Caco-2 (cell line): ENCODE data around the gene DOK6. TPM values are rescaled to one million over a fixed set of nuclear protein-coding genes. Genes with fewer than 3 reads are reported as not detected.

Experiments
- BruUV-seq: library from RNA; stranded (reverse); fragments of 400-500 nt; replicated peaks from 2 replicates; lab custom pipeline; 2021; lab: Mats Ljungman, UMichigan
- CTCF ChIA-PET: fragments of 300-600 bp; sonication (Branson Sonifier 250); formaldehyde crosslinking; loops from one replicate; lab custom pipeline; 2022; ENCODE audit warnings: antibody characterized with exemption; lab: Charles Lee
- POLR2A ChIA-PET: fragments of 300-600 bp; sonication (Branson Sonifier 250); formaldehyde crosslinking; loops from one replicate; lab custom pipeline; 2022; ENCODE audit warnings: antibody characterized with exemption; lab: Charles Lee
- DNase-seq, 2 experiments: peaks; one replicate each; pipeline versions ENCODE4 v3.0.0 to v3.0.0-alpha.2; 2020 to 2022
- H3K27me3 ChIP-seq: replicated peaks from 2 replicates; pipeline ENCODE4 v1.6.0; 2011; ENCODE audit warnings: low read length; ENCODE audit not compliant: control insufficient read depth, insufficient read depth
- H3K36me3 ChIP-seq: 2 replicates; pipeline ENCODE4 v1.5.1; 2011; ENCODE audit warnings: low read length; ENCODE audit not compliant: control insufficient read depth, insufficient read depth
- H3K4me1 ChIP-seq: fragments of 250-450 bp; sonication (Bioruptor Pico); 2 replicates; pipeline ENCODE4 v1.5.1; 2020; ENCODE audit warnings: mild to moderate bottlenecking
- H3K4me3 ChIP-seq: 2 replicates; pipeline ENCODE4 v1.5.1; 2011; ENCODE audit warnings: low read depth, mild to moderate bottlenecking, control low read depth, low read length
- H3K9me3 ChIP-seq: fragments of 250-450 bp; sonication (Bioruptor Pico); 2 replicates; pipeline ENCODE4 v1.5.1; 2020; ENCODE audit warnings: mild to moderate bottlenecking, moderate library complexity
- H3K27ac Mint-ChIP-seq: one replicate; pipeline ENCODE4 v1.8.0; 2022; ENCODE audit warnings: mixed read lengths; ENCODE audit not compliant: unreplicated experiment
- H3K27me3 Mint-ChIP-seq: one replicate; pipeline ENCODE4 v1.8.0; 2022; ENCODE audit warnings: mixed read lengths; ENCODE audit not compliant: insufficient read depth, unreplicated experiment
- H3K36me3 Mint-ChIP-seq: one replicate; pipeline ENCODE4 v1.8.0; 2022; ENCODE audit warnings: mild to moderate bottlenecking, mixed read lengths; ENCODE audit not compliant: insufficient read depth, unreplicated experiment
- H3K4me1 Mint-ChIP-seq: one replicate; pipeline ENCODE4 v1.8.0; 2022; ENCODE audit warnings: low read depth, mixed read lengths; ENCODE audit not compliant: unreplicated experiment
- H3K4me3 Mint-ChIP-seq: one replicate; pipeline ENCODE4 v1.8.0; 2022; ENCODE audit warnings: mild to moderate bottlenecking, moderate library complexity, mixed read lengths; ENCODE audit not compliant: unreplicated experiment
- H3K9me3 Mint-ChIP-seq: one replicate; pipeline ENCODE4 v1.8.0; 2022; ENCODE audit warnings: mixed read lengths; ENCODE audit not compliant: unreplicated experiment
- CTCF ChIP-seq, 2 experiments: fragments of 200-600 bp in 1 of 2; IDR thresholded peaks; 1 replicate in 1 of 2; 2 replicates in 1 of 2; pipeline versions ENCODE4 v1.5.1 to v1.8.0; 2011 to 2022; ENCODE audit warnings: antibody characterized with exemption in 1 of 2, control low read depth in 1 of 2, inconsistent platforms in 1 of 2, low read depth in 1 of 2, low read length in 1 of 2, mild to moderate bottlenecking in 1 of 2, moderate library complexity in 1 of 2; ENCODE audit not compliant: insufficient read depth in 1 of 2, severe bottlenecking in 1 of 2, unreplicated experiment in 1 of 2
- intact Hi-C: fragments of 100-400 bp; cut with micrococcal nuclease; formaldehyde crosslinking; loops from one replicate; pipeline ENCODE4 v1.10.0; 2022; ENCODE audit not compliant: unreplicated experiment
- total RNA-seq: library from RNA; stranded (reverse); gene quantifications from 2 replicates; pipeline ENCODE4 v1.2.3, GENCODE V29; 2022

Gene DOK6
- total RNA-seq, 1 experiment from 2014 or later: not detected

GRCh38 chr18:69686861-69687260, 286.2 kb downstream of the DOK6 start:
- Mint-ChIP-seq H3K9me3 (no peaks in the 10 kb centered on the region), H3K4me3 (no peak overlapping the region), H3K27ac (no peak overlapping the region), H3K36me3 (no peaks in the 10 kb centered on the region), H3K4me1 (no peaks in the 10 kb centered on the region), H3K27me3 (no peaks in the 10 kb centered on the region)
- Histone ChIP-seq H3K4me1 (no peaks in the 10 kb centered on the region), H3K9me3 (no peaks in the 10 kb centered on the region), H3K27me3 (no peaks in the 10 kb centered on the region), H3K4me3 (no peak overlapping the region), H3K36me3 (no peaks in the 10 kb centered on the region)
- intact Hi-C loops: no loop called here
- DNase-seq: no peak
- POLR2A ChIA-PET: no interaction called here
- CTCF ChIA-PET: no interaction called here
- BruUV-seq: no TSS peak
- no peak for TF ChIP-seq CTCF (IDR thresholded peaks at IDR 0.05; ENCODE audit: insufficient read depth in 1 of 2, low read depth in 1 of 2, low read length in 1 of 2, severe bottlenecking in 1 of 2, unreplicated experiment in 1 of 2)

GRCh38 chr18:69689121-69689759, 288.6 kb downstream of the DOK6 start:
- TF ChIP-seq CTCF (IDR thresholded peaks at IDR 0.05; ENCODE audit: insufficient read depth in 1 of 2, low read depth in 1 of 2, low read length in 1 of 2, severe bottlenecking in 1 of 2, unreplicated experiment in 1 of 2): no peak
- POLR2A ChIA-PET: no interaction called here
- no peak for DNase-seq
- H3K36me3 ChIP-seq: no peaks in the 10 kb centered on the region
- Mint-ChIP-seq H3K4me3 (no peak overlapping the region), H3K4me1 (no peaks in the 10 kb centered on the region), H3K27ac (no peak overlapping the region), H3K36me3 (no peaks in the 10 kb centered on the region), H3K9me3 (no peaks in the 10 kb centered on the region), H3K27me3 (no peaks in the 10 kb centered on the region)
- no peaks in the 10 kb centered on the region for H3K4me1 ChIP-seq
- H3K9me3 ChIP-seq: no peaks in the 10 kb centered on the region
- CTCF ChIA-PET: no interaction called here
- BruUV-seq: no TSS peak
- intact Hi-C loops: no loop called here
- H3K27me3 ChIP-seq: no peaks in the 10 kb centered on the region
- no peak overlapping the region for H3K4me3 ChIP-seq

- Histone ChIP-seq H3K4me1 (no peaks in the 10 kb centered on the region), H3K9me3 (no peaks in the 10 kb centered on the region), H3K27me3 (no peaks in the 10 kb centered on the region), H3K4me3 (no peak overlapping the region), H3K36me3 (no peaks in the 10 kb centered on the region)
- no peak for DNase-seq
- Mint-ChIP-seq H3K4me1 (no peaks in the 10 kb centered on the region), H3K36me3 (no peaks in the 10 kb centered on the region), H3K9me3 (no peaks in the 10 kb centered on the region), H3K27me3 (no peaks in the 10 kb centered on the region), H3K27ac (no peak overlapping the region), H3K4me3 (no peak overlapping the region)
- POLR2A ChIA-PET: no interaction called here
- no peak for TF ChIP-seq CTCF (IDR thresholded peaks at IDR 0.05; ENCODE audit: insufficient read depth in 1 of 2, low read depth in 1 of 2, low read length in 1 of 2, severe bottlenecking in 1 of 2, unreplicated experiment in 1 of 2)
- no TSS peak for BruUV-seq
- intact Hi-C loops: no loop called here
- CTCF ChIA-PET: no interaction called here
These were observed 290.5 kb downstream of the DOK6 start for GRCh38 chr18:69691008-69691760.
